Measurements from ENCODE around the gene SLC34A1.
A peak's percentile ranks its signal among the peaks of the same experiment; 100 is the strongest.

The SLC34A1 gene

GRCh38 chr5:177432839-177433657 lies 48.8 kb downstream of the SLC34A1 start:
- no peak for DNase-seq

GRCh38 chr5:177433658-177434217 lies 49.5 kb downstream of the SLC34A1 start:
- no peak for DNase-seq

- DNase-seq = no peak
These were observed 50.2 kb downstream of the SLC34A1 start for GRCh38 chr5:177434437-177434836.

- no peak for DNase-seq
These were observed 50.9 kb downstream of the SLC34A1 start for GRCh38 chr5:177434942-177435738.

GRCh38 chr5:177435847-177436536 lies 51.8 kb downstream of the SLC34A1 start:
- DNase-seq = no peak

- DNase-seq = no peak
These were observed 53.4 kb downstream of the SLC34A1 start for GRCh38 chr5:177437623-177438022.

- no peak for DNase-seq
These were observed 54.2 kb downstream of the SLC34A1 start for GRCh38 chr5:177438468-177438867.

- DNase-seq = no peak
These were observed 55.4 kb downstream of the SLC34A1 start for GRCh38 chr5:177439518-177440053.

GRCh38 chr5:177440211-177440989 lies 56.2 kb downstream of the SLC34A1 start:
- DNase-seq = no peak

- DNase-seq = no peak
These were observed 57.0 kb downstream of the SLC34A1 start for GRCh38 chr5:177440990-177441780.

- no peak for DNase-seq
These were observed 58.0 kb downstream of the SLC34A1 start for GRCh38 chr5:177442066-177442826.

GRCh38 chr5:177443144-177443983 lies 59.1 kb downstream of the SLC34A1 start:
- DNase-seq = no peak

GRCh38 chr5:177444106-177445051 lies 60.1 kb downstream of the SLC34A1 start:
- no peak for DNase-seq

- DNase-seq = no peak
These were observed 61.0 kb downstream of the SLC34A1 start for GRCh38 chr5:177445052-177445916.

- no peak for DNase-seq
These were observed 61.6 kb downstream of the SLC34A1 start for GRCh38 chr5:177445917-177446199.

- peak; percentile 46 to 66 for DNase-seq
These were observed 62.2 kb downstream of the SLC34A1 start, which contains the start of gene PRR7 for GRCh38 chr5:177446200-177447065. Gene PRR7 (plus strand): TSS chr5:177446814. CDS start chr5:177455068, 8,254 bp downstream.

Data from AML-193 (cell line).